HepG2 (cell line): ENCODE data around the gene KCNIP3. TPM values are rescaled to one million over a fixed set of nuclear protein-coding genes. Genes with fewer than 3 reads are reported as not detected.

ENCODE experiments used
- ATAC-seq: fragments of 200-7000 bp; cut with Tn5 transposase; 3 replicates; pipeline ENCODE4 v1.9.1; 2020; ENCODE audit warnings: mild to moderate bottlenecking, moderate library complexity
- BruUV-seq: library from RNA; stranded (reverse); fragments of 400-500 nt; replicated peaks from 2 replicates; lab custom pipeline; 2021; lab: Mats Ljungman, UMichigan
- CTCF ChIA-PET: fragments of 300-600 bp; formaldehyde crosslinking; extraction: SDS; loops from one replicate; lab custom pipeline; 2021; ENCODE audit warnings: low total read pairs, inconsistent platforms, low intra/inter-chr PET ratio; lab: Yijun Ruan, JAX
- POLR2A ChIA-PET: fragments of 350-600 bp; sonication (Branson Sonifier 250); formaldehyde crosslinking; loops from one replicate; lab custom pipeline; 2020; ENCODE audit warnings: antibody characterized with exemption, inconsistent platforms; lab: Yijun Ruan, JAX
- DNase-seq: peaks from one replicate; pipeline ENCODE4 v3.0.0-alpha.2; 2015; ENCODE audit warnings: low spot score
- FAIRE-seq: peaks from 3 replicates; lab custom pipeline; 2011; peaks lifted over from hg19 to GRCh38; lab: Jason Lieb, UNC
- H2AFZ ChIP-seq: one replicate; pipeline ENCODE4 v1.6.1; 2011; ENCODE audit warnings: low read length, inconsistent platforms
- H3K27ac ChIP-seq: fragments of 300-600 bp; 3 replicates; pipeline ENCODE4 v1.8.0; 2011; ENCODE audit warnings: mixed run types, mild to moderate bottlenecking, mixed read lengths, low read length, inconsistent platforms; ENCODE audit not compliant: insufficient read depth; ENCODE audit errors: extremely low read length
- H3K27me3 ChIP-seq, 2 experiments: fragments of 200-600 bp in 1 of 2; 2 replicates in 1 of 2; 3 replicates in 1 of 2; pipeline versions ENCODE4 v1.6.0 to v1.8.0; 2011; ENCODE audit warnings: low read length in 2 of 2, mild to moderate bottlenecking in 2 of 2, moderate library complexity in 2 of 2, inconsistent platforms in 1 of 2; ENCODE audit not compliant: insufficient read depth in 2 of 2, control insufficient read depth in 1 of 2
- H3K36me3 ChIP-seq, 2 experiments: fragments of 200-600 bp in 1 of 2; replicated peaks in 1 of 2; 2 replicates in 1 of 2; 3 replicates in 1 of 2; pipeline versions ENCODE4 v1.5.1 to v1.8.0; 2011; ENCODE audit warnings: low read length in 2 of 2, inconsistent platforms in 1 of 2; ENCODE audit not compliant: insufficient read depth in 2 of 2, control insufficient read depth in 1 of 2
- H3K4me1 ChIP-seq: 2 replicates; pipeline ENCODE4 v1.5.1; 2012; ENCODE audit warnings: low read length, inconsistent platforms; ENCODE audit not compliant: insufficient read depth
- H3K4me2 ChIP-seq: 2 replicates; pipeline ENCODE4 v1.6.0; 2011; ENCODE audit warnings: low read depth, low read length, inconsistent platforms
- H3K4me3 ChIP-seq, 3 experiments: fragments of 200-600 bp in 1 of 3; sonication (generic), shearing (Covaris generic) in 1 of 3; replicated peaks in 1 of 3; 2 replicates each; pipeline ENCODE4 v1.5.1; 2011 to 2016; ENCODE audit warnings: low read length in 3 of 3, inconsistent platforms in 2 of 3, low read depth in 2 of 3, mild to moderate bottlenecking in 2 of 3, control low read depth in 1 of 3, mixed read lengths in 1 of 3; ENCODE audit not compliant: insufficient read depth in 1 of 3
- H3K79me2 ChIP-seq: one replicate; pipeline ENCODE4 v1.6.1; 2011; ENCODE audit warnings: low read length, inconsistent platforms; ENCODE audit not compliant: insufficient read depth
- H3K9ac ChIP-seq: 2 replicates; pipeline ENCODE4 v1.6.0; 2011; ENCODE audit warnings: mild to moderate bottlenecking, low read depth, low read length, inconsistent platforms; ENCODE audit not compliant: insufficient read depth
- H3K9me3 ChIP-seq: 2 replicates; pipeline ENCODE4 v1.5.1; 2012; ENCODE audit warnings: mild to moderate bottlenecking, low read length
- H4K20me1 ChIP-seq: 2 replicates; pipeline ENCODE4 v1.6.0; 2011; ENCODE audit warnings: inconsistent platforms, mild to moderate bottlenecking, low read length, moderate library complexity; ENCODE audit not compliant: insufficient read depth
- FOXP1 ChIP-seq, 2 experiments: fragments of 450-650 bp in 1 of 2; IDR thresholded peaks; 2 replicates each; pipeline ENCODE4 v1.6.1; 2017 to 2018; ENCODE audit warnings: antibody characterized with exemption in 1 of 2
- HNRNPH1 ChIP-seq: fragments of 200-400 bp; formaldehyde crosslinking; optimal IDR thresholded peaks from 2 replicates; pipeline ENCODE3; 2017; ENCODE audit warnings: mild to moderate bottlenecking, low read depth, low read length
- KDM5A ChIP-seq: fragments of 200-600 bp; sonication (generic); IDR thresholded peaks from 2 replicates; pipeline ENCODE4 v1.7.0; 2018; ENCODE audit warnings: antibody characterized with exemption, mild to moderate bottlenecking, low read length, borderline replicate concordance
- PHF8 ChIP-seq: sonication (generic); formaldehyde crosslinking; IDR thresholded peaks from 2 replicates; pipeline ENCODE4 v1.5.0; 2020; ENCODE audit warnings: missing genetic modification reagents
- TOPORS ChIP-seq: sonication (generic); formaldehyde crosslinking; IDR thresholded peaks from 2 replicates; pipeline ENCODE4 v1.8.0; 2023; ENCODE audit warnings: mild to moderate bottlenecking, missing genetic modification reagents
- TSC22D2 ChIP-seq: sonication (generic); formaldehyde crosslinking; IDR thresholded peaks from 2 replicates; pipeline ENCODE4 v1.5.1; 2020; ENCODE audit warnings: missing genetic modification reagents, mild to moderate bottlenecking, borderline replicate concordance
- ZFY ChIP-seq: sonication (generic); formaldehyde crosslinking; IDR thresholded peaks from 2 replicates; pipeline ENCODE4 v1.4.0; 2020; ENCODE audit warnings: missing genetic modification reagents
- ZNF264 ChIP-seq: sonication (generic); formaldehyde crosslinking; IDR thresholded peaks from 2 replicates; pipeline ENCODE4 v1.4.0; 2020; ENCODE audit warnings: missing genetic modification reagents
- ZNF292 ChIP-seq: sonication (generic); formaldehyde crosslinking; IDR thresholded peaks from 2 replicates; pipeline ENCODE4 v1.8.1; 2022; ENCODE audit warnings: mild to moderate bottlenecking, low read depth, missing genetic modification reagents, borderline replicate concordance
- ZNF350 ChIP-seq: sonication (generic); formaldehyde crosslinking; IDR thresholded peaks from 2 replicates; pipeline ENCODE4 v1.4.0; 2020; ENCODE audit warnings: mild to moderate bottlenecking, low read depth, missing genetic modification reagents, borderline replicate concordance
- ZNF614 ChIP-seq: IDR thresholded peaks from 2 replicates; pipeline ENCODE4 v1.6.1; 2018; ENCODE audit warnings: missing biosample characterization, missing genetic modification reagents, inconsistent platforms, borderline replicate concordance
- ZNF782 ChIP-seq: sonication (generic); formaldehyde crosslinking; IDR thresholded peaks from 2 replicates; pipeline ENCODE4 v1.4.0; 2020; ENCODE audit warnings: missing genetic modification reagents, mild to moderate bottlenecking, borderline replicate concordance
- WGBS: methylation state at CpG from one replicate; pipeline ENCODE4 v1.1.6; 2017; ENCODE audit warnings: low lambda C conversion rate; 5-methylcytosine and 5-hydroxymethylcytosine counted together
- in situ Hi-C: cut with HindIII; loops from 2 replicates; pipeline ENCODE4 v1.10.0; 2017; ENCODE audit warnings: low pct_unique_long_range_greater_than_20kb; ENCODE audit not compliant: extremely low pct_ligation_motif_present
- intact Hi-C: fragments of 100-400 bp; cut with micrococcal nuclease; formaldehyde crosslinking; loops from one replicate; pipeline ENCODE4 v1.10.0; 2022; ENCODE audit not compliant: unreplicated experiment
- polyA plus RNA-seq, 8 experiments: library from polyadenylated mRNA; depleted of rRNA in 3 of 8; stranded (reverse) in 7 of 8; unstranded in 1 of 8; fragments of >200 nt; fragmentation: Illumina TruSeq in 4 of 8; extraction: Trizol in 4 of 8; gene quantifications; 2 replicates each; pipeline versions ENCODE4 v1.2.1 to v1.2.3, GENCODE V29; 2011 to 2016; ENCODE audit warnings: low read depth in 4 of 8, missing spikeins in 1 of 8, mixed read lengths in 1 of 8; ENCODE audit not compliant: insufficient read depth in 1 of 8
- total RNA-seq, 5 experiments: library from RNA; depleted of rRNA; stranded (reverse); fragments of >200 nt; fragmentation: Illumina TruSeq; extraction: Trizol; gene quantifications; 2 replicates each; pipeline ENCODE4 v1.2.3, GENCODE V29; 2016; ENCODE audit warnings: low read depth in 1 of 5
- TF ChIP-seq, protein P1 (sequence below): sonication (generic); formaldehyde crosslinking; IDR thresholded peaks from 2 replicates; pipeline ENCODE4 v1.5.0; 2020; ENCODE audit warnings: missing genetic modification reagents
- TF ChIP-seq, protein P2 (sequence below): sonication (generic); formaldehyde crosslinking; IDR thresholded peaks from 2 replicates; pipeline ENCODE4 v1.5.1; 2020; ENCODE audit warnings: mild to moderate bottlenecking, missing genetic modification reagents, moderate library complexity

Gene KCNIP3
- total and polyA plus RNA-seq, 2 of the 13 experiments (the other 11 are each of a cell fraction or from before 2014, with no cell fraction given), result not detected

DNA sequence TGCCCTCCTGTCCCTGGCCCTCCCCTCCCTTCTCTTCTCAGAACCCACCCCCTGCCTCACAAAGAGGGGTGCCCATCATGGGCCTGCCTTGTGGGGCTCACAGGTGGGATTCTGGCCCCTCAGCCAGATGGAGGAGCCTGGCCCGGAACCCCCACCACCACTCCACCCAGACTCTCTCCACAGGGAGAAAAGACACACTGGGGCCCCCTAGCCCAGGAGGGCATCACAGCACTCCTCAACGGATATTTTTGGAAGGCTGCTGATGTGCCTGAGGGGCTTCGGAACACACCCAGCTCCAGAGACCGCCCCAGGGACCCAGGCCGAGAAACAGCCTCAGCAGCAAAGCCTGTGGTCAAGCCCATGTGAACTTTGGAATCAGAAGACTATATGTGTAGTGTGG is 9.9 kb downstream of the KCNIP3 start:
- no peaks in the 10 kb centered on the region for H4K20me1 ChIP-seq
- intact Hi-C loops (no loop called here), in situ Hi-C loops (no loop called here)
- no peaks in the 10 kb centered on the region for H3K9me3 ChIP-seq
- H3K9ac ChIP-seq, result no peak overlapping the region
- CTCF ChIA-PET, result no interaction called here
- no TSS peak for BruUV-seq
- DNase-seq (no peak), ATAC-seq (no peak), FAIRE-seq (no peak)
- H3K4me3 ChIP-seq, result no peak overlapping the region
- peaks cover 0 to 38% of the 10 kb centered on the region in 2 experiments; a peak in 3 of 5 replicates for H3K27me3 ChIP-seq
- WGBS, result 63% methylated on average over 2 of the region's 5 CpGs
- no peak overlapping the region for H3K4me2 ChIP-seq
- H3K79me2 ChIP-seq, result no peaks in the 10 kb centered on the region
- TF ChIP-seq ZNF614 (no peak), ZNF264 (CRISPR knock-in tag) (no peak), TSC22D2 (CRISPR knock-in tag) (no peak), ZNF782 (CRISPR knock-in tag) (no peak), KDM5A (no peak), TOPORS (CRISPR knock-in tag) (no peak), FOXP1 (IDR thresholded peaks at IDR 0.05) (no peak), FOXP1 (CRISPR knock-in tag; IDR thresholded peaks at IDR 0.05) (no peak), HNRNPH1 (no peak), ZNF292 (CRISPR knock-in tag) (no peak), PHF8 (no peak), ZNF350 (CRISPR knock-in tag) (no peak), ZFY (CRISPR knock-in tag) (no peak)
- TF ChIP-seq, protein P1, sequence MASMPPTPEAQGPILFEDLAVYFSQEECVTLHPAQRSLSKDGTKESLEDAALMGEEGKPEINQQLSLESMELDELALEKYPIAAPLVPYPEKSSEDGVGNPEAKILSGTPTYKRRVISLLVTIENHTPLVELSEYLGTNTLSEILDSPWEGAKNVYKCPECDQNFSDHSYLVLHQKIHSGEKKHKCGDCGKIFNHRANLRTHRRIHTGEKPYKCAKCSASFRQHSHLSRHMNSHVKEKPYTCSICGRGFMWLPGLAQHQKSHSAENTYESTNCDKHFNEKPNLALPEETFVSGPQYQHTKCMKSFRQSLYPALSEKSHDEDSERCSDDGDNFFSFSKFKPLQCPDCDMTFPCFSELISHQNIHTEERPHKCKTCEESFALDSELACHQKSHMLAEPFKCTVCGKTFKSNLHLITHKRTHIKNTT, result no peak
- TF ChIP-seq, protein P2, sequence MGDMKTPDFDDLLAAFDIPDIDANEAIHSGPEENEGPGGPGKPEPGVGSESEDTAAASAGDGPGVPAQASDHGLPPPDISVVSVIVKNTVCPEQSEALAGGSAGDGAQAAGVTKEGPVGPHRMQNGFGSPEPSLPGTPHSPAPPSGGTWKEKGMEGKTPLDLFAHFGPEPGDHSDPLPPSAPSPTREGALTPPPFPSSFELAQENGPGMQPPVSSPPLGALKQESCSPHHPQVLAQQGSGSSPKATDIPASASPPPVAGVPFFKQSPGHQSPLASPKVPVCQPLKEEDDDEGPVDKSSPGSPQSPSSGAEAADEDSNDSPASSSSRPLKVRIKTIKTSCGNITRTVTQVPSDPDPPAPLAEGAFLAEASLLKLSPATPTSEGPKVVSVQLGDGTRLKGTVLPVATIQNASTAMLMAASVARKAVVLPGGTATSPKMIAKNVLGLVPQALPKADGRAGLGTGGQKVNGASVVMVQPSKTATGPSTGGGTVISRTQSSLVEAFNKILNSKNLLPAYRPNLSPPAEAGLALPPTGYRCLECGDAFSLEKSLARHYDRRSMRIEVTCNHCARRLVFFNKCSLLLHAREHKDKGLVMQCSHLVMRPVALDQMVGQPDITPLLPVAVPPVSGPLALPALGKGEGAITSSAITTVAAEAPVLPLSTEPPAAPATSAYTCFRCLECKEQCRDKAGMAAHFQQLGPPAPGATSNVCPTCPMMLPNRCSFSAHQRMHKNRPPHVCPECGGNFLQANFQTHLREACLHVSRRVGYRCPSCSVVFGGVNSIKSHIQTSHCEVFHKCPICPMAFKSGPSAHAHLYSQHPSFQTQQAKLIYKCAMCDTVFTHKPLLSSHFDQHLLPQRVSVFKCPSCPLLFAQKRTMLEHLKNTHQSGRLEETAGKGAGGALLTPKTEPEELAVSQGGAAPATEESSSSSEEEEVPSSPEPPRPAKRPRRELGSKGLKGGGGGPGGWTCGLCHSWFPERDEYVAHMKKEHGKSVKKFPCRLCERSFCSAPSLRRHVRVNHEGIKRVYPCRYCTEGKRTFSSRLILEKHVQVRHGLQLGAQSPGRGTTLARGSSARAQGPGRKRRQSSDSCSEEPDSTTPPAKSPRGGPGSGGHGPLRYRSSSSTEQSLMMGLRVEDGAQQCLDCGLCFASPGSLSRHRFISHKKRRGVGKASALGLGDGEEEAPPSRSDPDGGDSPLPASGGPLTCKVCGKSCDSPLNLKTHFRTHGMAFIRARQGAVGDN (CRISPR knock-in tag), result no peak
- POLR2A ChIA-PET, result no interaction called here
- H3K27ac ChIP-seq, result no peak overlapping the region
- no peak overlapping the region for H2AFZ ChIP-seq
- H3K36me3 ChIP-seq, result no peaks in the 10 kb centered on the region
- peaks cover 19% of the 10 kb centered on the region for H3K4me1 ChIP-seq
